GM13977 (cell line): ENCODE data around the gene EXOC6.

Source experiments
- DNase-seq: peaks from one replicate; pipeline ENCODE4 v3.0.0; 2012; ENCODE audit warnings: low spot score
- in situ Hi-C: fragments of 300-500 bp; cut with MboI; formaldehyde crosslinking; loops from one replicate; pipeline ENCODE4 v1.12.0; 2022; ENCODE audit warnings: low sequenced_read_pairs, low pct_unique_long_range_greater_than_20kb, mixed read lengths, inconsistent platforms; ENCODE audit not compliant: unreplicated experiment
- TF ChIP-seq, protein P1 (sequence below): IDR thresholded peaks from 2 replicates; pipeline ENCODE4 v1.5.1; 2012; ENCODE audit warnings: mild to moderate bottlenecking, control low read depth; ENCODE audit not compliant: insufficient read depth; ENCODE audit errors: extremely low read depth, missing control alignments

The EXOC6 gene

GRCh38 chr10:92890471-92890870, 42.2 kb downstream of the EXOC6 start:
- TF ChIP-seq, protein P1, sequence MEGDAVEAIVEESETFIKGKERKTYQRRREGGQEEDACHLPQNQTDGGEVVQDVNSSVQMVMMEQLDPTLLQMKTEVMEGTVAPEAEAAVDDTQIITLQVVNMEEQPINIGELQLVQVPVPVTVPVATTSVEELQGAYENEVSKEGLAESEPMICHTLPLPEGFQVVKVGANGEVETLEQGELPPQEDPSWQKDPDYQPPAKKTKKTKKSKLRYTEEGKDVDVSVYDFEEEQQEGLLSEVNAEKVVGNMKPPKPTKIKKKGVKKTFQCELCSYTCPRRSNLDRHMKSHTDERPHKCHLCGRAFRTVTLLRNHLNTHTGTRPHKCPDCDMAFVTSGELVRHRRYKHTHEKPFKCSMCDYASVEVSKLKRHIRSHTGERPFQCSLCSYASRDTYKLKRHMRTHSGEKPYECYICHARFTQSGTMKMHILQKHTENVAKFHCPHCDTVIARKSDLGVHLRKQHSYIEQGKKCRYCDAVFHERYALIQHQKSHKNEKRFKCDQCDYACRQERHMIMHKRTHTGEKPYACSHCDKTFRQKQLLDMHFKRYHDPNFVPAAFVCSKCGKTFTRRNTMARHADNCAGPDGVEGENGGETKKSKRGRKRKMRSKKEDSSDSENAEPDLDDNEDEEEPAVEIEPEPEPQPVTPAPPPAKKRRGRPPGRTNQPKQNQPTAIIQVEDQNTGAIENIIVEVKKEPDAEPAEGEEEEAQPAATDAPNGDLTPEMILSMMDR, result no peak
- DNase-seq, result no peak
- in situ Hi-C loops, result no loop called here

DNA sequence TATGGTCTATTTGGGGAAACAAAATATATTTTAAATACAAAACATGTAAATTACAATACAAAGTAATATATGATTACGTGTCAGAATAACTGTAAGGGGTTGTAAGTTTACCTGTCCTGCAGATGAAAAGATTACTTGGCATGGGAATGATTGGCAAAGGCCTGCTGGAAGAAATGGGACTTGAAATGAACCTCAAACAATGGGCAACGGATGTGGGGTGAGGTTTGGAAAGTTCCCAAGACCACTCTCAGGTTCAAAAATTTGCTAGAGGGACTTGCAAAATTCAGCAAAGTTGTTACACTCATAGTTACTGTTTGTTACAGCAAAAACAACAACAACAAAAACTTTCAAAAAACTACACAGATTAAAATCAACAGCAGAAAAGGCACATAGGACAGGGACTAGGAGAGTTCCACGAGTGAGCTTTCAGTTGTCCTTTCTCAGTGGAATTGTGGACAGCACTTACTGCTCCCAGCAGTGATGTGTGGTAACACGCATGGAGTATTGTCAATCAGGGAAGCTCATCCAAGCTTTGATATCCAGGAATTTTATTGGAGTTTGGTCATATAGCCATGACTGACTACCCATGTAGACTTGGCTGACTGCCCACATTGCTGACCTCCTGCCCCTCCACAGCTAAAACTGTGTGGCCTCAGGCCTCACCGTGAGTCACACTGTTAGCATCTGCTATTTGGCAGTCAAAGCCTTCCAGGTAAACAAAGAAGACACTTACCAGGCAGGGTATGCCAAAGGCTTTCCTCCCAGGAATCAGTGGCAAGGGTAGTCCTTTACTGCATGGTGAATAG, 43.8 kb downstream of the EXOC6 start:
- TF ChIP-seq, protein P1, result no peak
- DNase-seq, result no peak
- in situ Hi-C loops, result no loop called here

DNA sequence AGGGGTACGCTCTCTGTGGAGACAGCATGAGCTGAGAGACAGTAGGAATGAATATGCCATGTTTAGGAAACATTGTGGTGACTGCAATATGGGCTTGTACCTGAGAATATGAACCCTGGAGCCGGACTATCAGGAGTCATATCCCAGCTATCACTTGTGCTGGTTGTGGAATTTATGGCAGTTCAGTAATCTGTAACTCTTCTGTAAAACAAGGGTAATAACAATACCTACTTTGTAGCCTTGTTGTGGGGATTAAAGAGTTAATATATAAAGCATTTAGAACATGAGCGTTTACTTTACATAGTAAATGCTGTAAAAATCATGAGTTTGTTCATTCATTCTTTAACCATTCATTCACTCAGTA, 44.4 kb downstream of the EXOC6 start:
- TF ChIP-seq, protein P1, result no peak
- no peak for DNase-seq
- in situ Hi-C loops, result no loop called here

DNA sequence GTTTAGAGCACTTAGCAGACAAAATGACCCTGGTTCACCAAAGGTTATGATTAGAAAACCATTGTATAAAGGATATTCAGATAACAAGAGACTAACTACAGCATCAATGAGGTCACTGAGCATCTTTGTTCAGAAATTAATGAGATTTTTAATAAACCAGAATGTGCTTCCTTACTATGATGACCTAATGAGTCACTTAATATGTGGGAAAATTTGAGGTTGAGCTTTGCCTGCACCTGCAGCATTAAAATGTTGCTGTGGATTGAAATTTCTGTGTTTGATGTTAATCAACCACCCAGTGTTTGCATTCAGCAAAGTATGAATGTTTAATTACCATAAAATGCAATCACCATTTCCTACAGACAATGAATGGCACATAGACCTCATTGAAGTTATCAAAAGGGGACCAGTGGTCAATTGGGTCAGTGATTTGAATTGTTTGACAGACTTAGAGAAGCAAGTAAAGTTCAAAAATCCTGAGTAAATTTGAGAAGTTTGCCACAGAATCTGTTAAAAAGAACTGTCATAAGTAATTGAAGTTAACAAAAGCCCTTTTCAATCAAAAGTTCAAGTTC, 45.8 kb downstream of the EXOC6 start:
- DNase-seq, result no peak
- in situ Hi-C loops, result no loop called here

DNA sequence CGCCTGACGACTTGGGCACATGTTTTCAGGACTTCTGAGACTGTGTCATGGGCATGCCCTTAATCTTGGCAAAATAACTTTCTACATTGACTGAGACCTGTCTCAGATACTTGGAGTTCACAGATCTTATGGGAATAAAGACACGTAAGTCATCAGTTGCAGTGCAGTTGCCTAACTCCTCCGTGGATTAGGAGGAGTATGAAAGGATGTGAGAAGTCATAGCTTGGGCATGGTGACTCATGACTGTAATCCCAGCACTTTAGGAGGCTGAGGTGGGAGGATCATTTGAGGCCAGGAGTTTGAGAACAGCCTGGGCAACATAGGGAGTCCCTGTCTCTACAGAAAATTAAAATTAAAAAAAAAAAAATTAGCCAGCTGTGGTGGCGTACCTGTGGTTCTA, 49.6 kb downstream of the EXOC6 start:
- no peak for DNase-seq
- TF ChIP-seq, protein P1, result no peak
- in situ Hi-C loops, result no loop called here

More for the DNA sequence above, 45.8 kb downstream of the EXOC6 start:
- TF ChIP-seq, protein P1, result no peak

DNA sequence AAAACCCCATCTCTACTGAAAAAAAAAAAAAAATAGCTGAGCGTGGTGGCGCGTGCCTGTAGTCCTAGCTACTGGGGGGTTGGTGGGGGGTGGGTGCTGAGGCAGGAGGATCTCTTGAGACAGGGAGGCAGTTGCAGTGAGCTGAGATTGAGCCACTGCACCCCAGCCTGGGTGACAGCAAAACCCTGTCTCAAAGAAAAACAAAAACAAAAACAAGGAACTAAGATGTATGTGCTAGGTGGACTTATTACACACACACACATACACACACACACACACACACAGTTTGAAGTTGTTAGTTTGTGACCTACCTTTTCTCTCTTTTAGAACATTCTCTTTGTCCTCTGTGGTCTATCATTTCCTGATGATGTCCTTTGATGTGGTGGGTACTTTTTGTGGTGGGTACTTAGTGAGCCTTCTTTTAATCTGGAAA, 53.5 kb downstream of the EXOC6 start:
- DNase-seq, result peak; percentile 6
- in situ Hi-C loops, result no loop called here

More for the DNA sequence above, 53.5 kb downstream of the EXOC6 start:
- TF ChIP-seq, protein P1, result no peak
